Measurements from ENCODE around the gene CD7. TPM values are rescaled to one million over a fixed set of nuclear protein-coding genes. Genes with fewer than 3 reads are reported as not detected.

CD7 gene
- total and polyA plus RNA-seq, 2 donors (not counting 3 experiments of a cell fraction or from before 2014, with no cell fraction given) = not detected

DNA sequence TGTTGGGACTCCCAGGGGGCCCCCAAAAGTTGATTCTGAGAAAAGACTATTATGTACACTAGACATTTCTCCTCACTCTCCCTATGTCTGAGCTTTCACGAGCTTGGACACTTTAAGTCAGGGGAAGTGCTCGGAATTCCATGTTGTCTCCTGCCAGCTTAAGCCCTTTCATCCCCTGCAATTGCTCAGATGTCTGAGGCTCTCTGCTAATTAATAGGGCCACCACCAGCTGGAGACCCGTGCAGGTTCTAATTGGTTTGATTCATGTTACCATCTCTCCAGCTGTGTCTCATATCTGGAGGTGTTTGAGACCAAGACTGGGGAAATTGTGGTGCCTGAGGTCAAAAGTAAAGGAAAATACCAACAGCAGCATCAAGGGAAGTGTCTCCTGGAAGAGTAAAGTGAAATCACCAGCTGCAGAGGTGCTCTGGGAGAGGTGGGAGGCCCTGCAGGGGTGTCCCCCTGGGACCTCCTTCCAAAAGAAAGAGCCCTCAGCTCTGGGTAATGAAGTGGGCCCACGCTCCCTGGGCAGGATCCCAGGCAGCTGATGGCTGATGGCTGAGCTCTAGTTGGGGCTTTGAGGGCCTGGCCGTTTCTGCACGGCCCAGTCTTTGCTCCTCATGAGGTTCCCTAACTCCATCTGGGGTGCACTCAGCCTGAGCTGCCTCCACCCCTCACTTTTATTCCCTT, 48.3 kb upstream of the CD7 start:
- no peak overlapping the region for H3K9ac ChIP-seq (replicated peaks; ENCODE audit: extremely low read depth, insufficient read depth, low read length)
- H3K36me3 ChIP-seq (ENCODE audit: control insufficient read depth in 2 of 2, extremely low read depth in 1 of 2, insufficient read depth in 2 of 2, low read length in 2 of 2) = no peaks in the 10 kb centered on the region
- FAIRE-seq = no peak
- dilution Hi-C loops (cut with MboI; ENCODE audit: extremely low pct_ligation_motif_present, low sequenced_read_pairs) = no loop called here
- no peak overlapping the region for H2AFZ ChIP-seq (ENCODE audit: low read depth, low read length)
- peaks cover 5 to 12% of the 10 kb centered on the region in 2 experiments for H3K27me3 ChIP-seq (ENCODE audit: control insufficient read depth in 2 of 2, insufficient read depth in 2 of 2, low read length in 2 of 2)
- H3K9me3 ChIP-seq (replicated peaks; ENCODE audit: control insufficient read depth, insufficient read depth, low read length) = no peaks in the 10 kb centered on the region
- no peak overlapping the region for H3K4me2 ChIP-seq (ENCODE audit: insufficient read depth, low read length)
- intact Hi-C loops (cut with micrococcal nuclease) = no loop called here
- no peak overlapping the region for H3K4me3 ChIP-seq (replicated peaks in 1 of 3; ENCODE audit: insufficient read depth in 1 of 3, low read depth in 1 of 3, low read length in 3 of 3)
- DNase-seq (ENCODE audit: low read depth, low spot score) = no peak
- CTCF ChIA-PET = interaction anchor here (1.6 to 2.4 kb wide), 3 partner anchors 13 to 59 kb away, joined by 5 to 7 read pairs (median 6); no protein-coding TSS in a partner anchor
- H4K20me1 ChIP-seq (replicated peaks; ENCODE audit: control insufficient read depth, extremely low read depth, insufficient read depth, low read length) = no peaks in the 10 kb centered on the region
- no peaks in the 10 kb centered on the region for H3K79me2 ChIP-seq (ENCODE audit: control insufficient read depth, insufficient read depth, low read length)
- POLR2A ChIA-PET = no interaction called here
- no peak overlapping the region for H3K27ac ChIP-seq (ENCODE audit: insufficient read depth, low read depth, low read length)
- H3K9me1 ChIP-seq (replicated peaks; ENCODE audit: control insufficient read depth, extremely low read depth, insufficient read depth, low read length) = no peaks in the 10 kb centered on the region
- H3K4me1 ChIP-seq (ENCODE audit: control insufficient read depth, extremely low read depth, insufficient read depth, low read length) = no peaks in the 10 kb centered on the region
- BruUV-seq (replicated peaks) = no TSS peak
- TF ChIP-seq FOS (IDR thresholded peaks at IDR 0.05; ENCODE audit: borderline replicate concordance, insufficient read depth, low read length) (no peak), POLR2AphosphoS5 (IDR thresholded peaks at IDR 0.05; ENCODE audit: insufficient read depth, low read depth, low read length) (no peak), GATA2 (IDR thresholded peaks at IDR 0.05; ENCODE audit: insufficient read depth, insufficient read length, low read depth, low read length) (no peak), EZH2 (IDR thresholded peaks at IDR 0.05; ENCODE audit: borderline replicate concordance, low read depth, low read length, severe bottlenecking) (no peak), POLR2A (IDR thresholded peaks at IDR 0.05; ENCODE audit: low read depth, low read length) (no peak), JUN (IDR thresholded peaks at IDR 0.05; ENCODE audit: borderline replicate concordance, insufficient read depth, insufficient read length, low read depth) (no peak), MYC (IDR thresholded peaks at IDR 0.05; ENCODE audit: low read depth, low read length) (no peak)
- TF ChIP-seq, protein P1, sequence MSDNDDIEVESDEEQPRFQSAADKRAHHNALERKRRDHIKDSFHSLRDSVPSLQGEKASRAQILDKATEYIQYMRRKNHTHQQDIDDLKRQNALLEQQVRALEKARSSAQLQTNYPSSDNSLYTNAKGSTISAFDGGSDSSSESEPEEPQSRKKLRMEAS (IDR thresholded peaks at IDR 0.05; ENCODE audit: insufficient read depth, insufficient read length) = no peak
- TF ChIP-seq, protein P2, sequence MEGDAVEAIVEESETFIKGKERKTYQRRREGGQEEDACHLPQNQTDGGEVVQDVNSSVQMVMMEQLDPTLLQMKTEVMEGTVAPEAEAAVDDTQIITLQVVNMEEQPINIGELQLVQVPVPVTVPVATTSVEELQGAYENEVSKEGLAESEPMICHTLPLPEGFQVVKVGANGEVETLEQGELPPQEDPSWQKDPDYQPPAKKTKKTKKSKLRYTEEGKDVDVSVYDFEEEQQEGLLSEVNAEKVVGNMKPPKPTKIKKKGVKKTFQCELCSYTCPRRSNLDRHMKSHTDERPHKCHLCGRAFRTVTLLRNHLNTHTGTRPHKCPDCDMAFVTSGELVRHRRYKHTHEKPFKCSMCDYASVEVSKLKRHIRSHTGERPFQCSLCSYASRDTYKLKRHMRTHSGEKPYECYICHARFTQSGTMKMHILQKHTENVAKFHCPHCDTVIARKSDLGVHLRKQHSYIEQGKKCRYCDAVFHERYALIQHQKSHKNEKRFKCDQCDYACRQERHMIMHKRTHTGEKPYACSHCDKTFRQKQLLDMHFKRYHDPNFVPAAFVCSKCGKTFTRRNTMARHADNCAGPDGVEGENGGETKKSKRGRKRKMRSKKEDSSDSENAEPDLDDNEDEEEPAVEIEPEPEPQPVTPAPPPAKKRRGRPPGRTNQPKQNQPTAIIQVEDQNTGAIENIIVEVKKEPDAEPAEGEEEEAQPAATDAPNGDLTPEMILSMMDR (IDR thresholded peaks at IDR 0.05; ENCODE audit: extremely low read depth in 1 of 2, insufficient read depth in 1 of 2, low read depth in 1 of 2, low read length in 2 of 2) = no peak

Data from endothelial cell of umbilical vein (primary cell).